A549 (cell line): ENCODE results near the gene JAZF1. TPM values are rescaled to one million over a fixed set of nuclear protein-coding genes. Genes with fewer than 3 reads are reported as not detected.

ENCODE experiments used
- ATAC-seq, 2 experiments: fragments of 200-7000 bp in 1 of 2; fragments of >200 bp in 1 of 2; cut with Nextera tagmentation in 1 of 2; cut with Tn5 transposase in 1 of 2; 3 replicates each; pipeline versions ENCODE4 v1.8.0 to v1.9.1; 2018 to 2020; ENCODE audit warnings: mild to moderate bottlenecking in 1 of 2, moderate library complexity in 1 of 2
- CTCF ChIA-PET: fragments of 300-600 bp; sonication (Branson Sonifier 250); formaldehyde crosslinking; extraction: SDS; loops from one replicate; lab custom pipeline; 2021; ENCODE audit warnings: antibody characterized with exemption, inconsistent platforms; lab: Yijun Ruan, JAX
- POLR2A ChIA-PET: fragments of 350-600 bp; formaldehyde crosslinking; extraction: SDS; loops from one replicate; lab custom pipeline; 2021; ENCODE audit warnings: antibody characterized with exemption, inconsistent platforms; lab: Yijun Ruan, JAX
- DNase-seq, 2 experiments: peaks; one replicate each; pipeline versions ENCODE4 v3.0.0 to v3.0.0-alpha.2; 2011 to 2016; ENCODE audit warnings: low read depth in 1 of 2, low spot score in 1 of 2
- FAIRE-seq: peaks from 2 replicates; lab custom pipeline; 2011; peaks lifted over from hg19 to GRCh38; lab: Jason Lieb, UNC
- H3K27ac ChIP-seq, 2 experiments: fragments of >200 bp; sonication (Bioruptor Twin); formaldehyde crosslinking; 3 replicates each; pipeline ENCODE4 v1.5.1; 2016 to 2017
- H3K4me1 ChIP-seq: fragments of >200 bp; sonication (Bioruptor Twin); formaldehyde crosslinking; 3 replicates; pipeline ENCODE4 v1.6.1; 2016
- H3K4me2 ChIP-seq: fragments of >200 bp; sonication (Bioruptor Twin); formaldehyde crosslinking; 3 replicates; pipeline ENCODE4 v1.6.1; 2016
- H3K4me3 ChIP-seq: fragments of >200 bp; sonication (Bioruptor Twin); formaldehyde crosslinking; 3 replicates; pipeline ENCODE4 v1.5.1; 2016
- H3K9me3 ChIP-seq: fragments of >200 bp; sonication (Bioruptor Twin); formaldehyde crosslinking; 3 replicates; pipeline ENCODE4 v1.6.1; 2016
- BHLHE40 ChIP-seq: IDR thresholded peaks from 2 replicates; pipeline ENCODE4 v1.6.1; 2012; ENCODE audit warnings: low read depth, low read length, inconsistent platforms
- CEBPB ChIP-seq, 2 experiments: fragments of >200 bp in 1 of 2; sonication (Bioruptor Twin) in 1 of 2; formaldehyde crosslinking in 1 of 2; IDR thresholded peaks; 2 replicates each; pipeline ENCODE4 v1.6.1; 2012 to 2016
- CHD2 ChIP-seq: fragments of 150-350 bp; IDR thresholded peaks from 2 replicates; pipeline ENCODE4 v1.6.1; 2014; ENCODE audit warnings: low read length; ENCODE audit not compliant: partially characterized antibody
- CTCF ChIP-seq: fragments of >200 bp; sonication (Bioruptor Twin); formaldehyde crosslinking; IDR thresholded peaks from 3 replicates; pipeline ENCODE4 v1.5.1; 2016
- FOSB ChIP-seq: fragments of 250-450 bp; sonication (Bioruptor Pico); IDR thresholded peaks from 2 replicates; pipeline ENCODE4 v1.5.0; 2020; ENCODE audit warnings: mild to moderate bottlenecking, moderate library complexity
- GATA3 ChIP-seq: IDR thresholded peaks from 2 replicates; pipeline ENCODE4 v1.6.1; 2012; ENCODE audit warnings: borderline replicate concordance
- HDAC2 ChIP-seq: fragments of 200-600 bp; sonication (generic); IDR thresholded peaks from 2 replicates; pipeline ENCODE4 v1.6.1; 2016
- HES2 ChIP-seq: fragments of >200 bp; sonication (Bioruptor Twin); formaldehyde crosslinking; IDR thresholded peaks from 2 replicates; pipeline ENCODE4 v1.6.1; 2016
- HEYL ChIP-seq: fragments of 250-450 bp; sonication (Bioruptor Pico); IDR thresholded peaks from 2 replicates; pipeline ENCODE4 v1.8.0; 2021; ENCODE audit warnings: mild to moderate bottlenecking, moderate library complexity
- HOXA7 ChIP-seq: fragments of 250-450 bp; sonication (Bioruptor Pico); IDR thresholded peaks from 2 replicates; pipeline ENCODE4 v1.5.0; 2020; ENCODE audit warnings: mild to moderate bottlenecking, moderate library complexity
- MAZ ChIP-seq: fragments of 150-350 bp; IDR thresholded peaks from 2 replicates; pipeline ENCODE4 v1.6.1; 2014; ENCODE audit warnings: antibody characterized with exemption, low read depth, low read length, borderline replicate concordance
- MYC ChIP-seq: IDR thresholded peaks from 2 replicates; pipeline ENCODE4 v1.6.1; 2012; ENCODE audit warnings: mild to moderate bottlenecking, inconsistent platforms, low read length, improper control_type of control experiment, borderline replicate concordance
- NPAS2 ChIP-seq: fragments of 250-450 bp; sonication (Bioruptor Pico); IDR thresholded peaks from 2 replicates; pipeline ENCODE4 v1.8.0; 2022; ENCODE audit warnings: mild to moderate bottlenecking, moderate library complexity, borderline replicate concordance
- PBX3 ChIP-seq: IDR thresholded peaks from 2 replicates; pipeline ENCODE4 v1.6.1; 2012
- PHF8 ChIP-seq: fragments of 200-600 bp; sonication (generic); IDR thresholded peaks from 2 replicates; pipeline ENCODE4 v1.6.1; 2016; ENCODE audit warnings: low read depth, mild to moderate bottlenecking, antibody characterized with exemption, moderate library complexity, borderline replicate concordance
- RAD21 ChIP-seq, 2 experiments: fragments of >200 bp in 1 of 2; sonication (Bioruptor Twin) in 1 of 2; formaldehyde crosslinking in 1 of 2; IDR thresholded peaks in 1 of 2; conservative IDR thresholded peaks in 1 of 2; 2 replicates in 1 of 2; 3 replicates in 1 of 2; pipeline ENCODE4 v1.6.1; 2012 to 2018; ENCODE audit warnings: inconsistent platforms in 1 of 2
- RARB ChIP-seq: fragments of 250-450 bp; sonication (Bioruptor Pico); IDR thresholded peaks from 2 replicates; pipeline ENCODE4 v1.8.0; 2021; ENCODE audit warnings: mild to moderate bottlenecking, moderate library complexity
- RCOR1 ChIP-seq: fragments of 150-350 bp; IDR thresholded peaks from 2 replicates; pipeline ENCODE4 v1.6.1; 2014; ENCODE audit warnings: antibody characterized with exemption, low read length, low read depth
- ZNF302 ChIP-seq: fragments of 250-450 bp; sonication (Bioruptor Pico); IDR thresholded peaks from 2 replicates; pipeline ENCODE4 v1.9.0; 2021; ENCODE audit warnings: inconsistent platforms, mild to moderate bottlenecking, moderate library complexity
- WGBS: methylation state at CpG from one replicate; pipeline ENCODE4 v1.1.6; 2017; ENCODE audit errors: missing lambda C conversion rate; 5-methylcytosine and 5-hydroxymethylcytosine counted together
- polyA plus RNA-seq, 4 experiments: library from polyadenylated mRNA; depleted of rRNA in 3 of 4; stranded (reverse); fragments of >200 nt; fragmentation: RNase III in 1 of 4; extraction: RNeasy Plus Mini Kit Qiagen cat#74134 plus additional on column Dnase treatment in 1 of 4; gene quantifications; 2 replicates in 3 of 4; 3 replicates in 1 of 4; pipeline ENCODE4 v1.2.3, GENCODE V29; 2011 to 2017
- TF ChIP-seq, protein P1 (sequence below): fragments of 150-350 bp; IDR thresholded peaks from 2 replicates; pipeline ENCODE4 v1.6.1; 2014; ENCODE audit warnings: low read depth, mild to moderate bottlenecking, low read length
- TF ChIP-seq, protein P2 (sequence below): fragments of 450-650 bp; IDR thresholded peaks from 2 replicates; pipeline ENCODE4 v1.6.1; 2014; ENCODE audit warnings: antibody characterized with exemption
- TF ChIP-seq, protein P3 (sequence below): IDR thresholded peaks from 2 replicates; pipeline ENCODE4 v1.6.1; 2012

JAZF1 gene
- polyA plus RNA-seq, 2 of the 4 experiments (the other 2 are of a cell fraction): 1.9 to 2.8 TPM

DNA sequence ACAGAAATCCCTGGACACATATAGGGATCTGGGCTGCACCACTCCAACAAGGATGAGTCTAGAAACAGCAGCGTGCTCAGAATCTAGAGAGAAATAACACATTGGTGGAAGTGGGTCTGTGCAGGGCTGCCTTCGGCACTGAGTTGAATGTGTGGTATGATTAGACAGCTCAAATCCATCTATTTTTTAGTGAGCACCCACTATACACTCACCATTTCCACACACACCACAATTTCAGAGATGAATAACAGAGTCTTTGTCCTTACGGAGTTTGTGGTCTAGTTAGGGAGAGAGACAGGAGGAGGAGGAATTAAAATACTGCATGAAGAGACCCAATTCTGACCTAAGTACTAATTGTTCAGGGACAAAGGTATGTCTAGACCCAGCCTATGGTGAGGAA is 44.2 kb downstream of the JAZF1 start:
- CTCF ChIA-PET: interaction anchor here (0.6 kb wide), 1 partner anchor 911 kb away, joined by 3 read pairs; no protein-coding TSS in a partner anchor
- TF ChIP-seq RAD21 (conservative IDR thresholded peaks at IDR 0.05 in 1 of 2, IDR thresholded peaks at IDR 0.05 in 1 of 2): no peak
- TF ChIP-seq GATA3: no peak
- no peak for TF ChIP-seq MYC
- no peak for TF ChIP-seq HES2
- TF ChIP-seq HOXA7 (CRISPR knock-in tag): no peak
- no peak for TF ChIP-seq HDAC2
- no peak for TF ChIP-seq RARB (CRISPR knock-in tag)
- TF ChIP-seq, protein P1, sequence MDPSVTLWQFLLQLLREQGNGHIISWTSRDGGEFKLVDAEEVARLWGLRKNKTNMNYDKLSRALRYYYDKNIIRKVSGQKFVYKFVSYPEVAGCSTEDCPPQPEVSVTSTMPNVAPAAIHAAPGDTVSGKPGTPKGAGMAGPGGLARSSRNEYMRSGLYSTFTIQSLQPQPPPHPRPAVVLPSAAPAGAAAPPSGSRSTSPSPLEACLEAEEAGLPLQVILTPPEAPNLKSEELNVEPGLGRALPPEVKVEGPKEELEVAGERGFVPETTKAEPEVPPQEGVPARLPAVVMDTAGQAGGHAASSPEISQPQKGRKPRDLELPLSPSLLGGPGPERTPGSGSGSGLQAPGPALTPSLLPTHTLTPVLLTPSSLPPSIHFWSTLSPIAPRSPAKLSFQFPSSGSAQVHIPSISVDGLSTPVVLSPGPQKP: no peak
- TF ChIP-seq, protein P2, sequence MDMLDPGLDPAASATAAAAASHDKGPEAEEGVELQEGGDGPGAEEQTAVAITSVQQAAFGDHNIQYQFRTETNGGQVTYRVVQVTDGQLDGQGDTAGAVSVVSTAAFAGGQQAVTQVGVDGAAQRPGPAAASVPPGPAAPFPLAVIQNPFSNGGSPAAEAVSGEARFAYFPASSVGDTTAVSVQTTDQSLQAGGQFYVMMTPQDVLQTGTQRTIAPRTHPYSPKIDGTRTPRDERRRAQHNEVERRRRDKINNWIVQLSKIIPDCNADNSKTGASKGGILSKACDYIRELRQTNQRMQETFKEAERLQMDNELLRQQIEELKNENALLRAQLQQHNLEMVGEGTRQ: no peak
- no peak for TF ChIP-seq RCOR1
- no peak for TF ChIP-seq CEBPB (IDR thresholded peaks at IDR 0.05)
- TF ChIP-seq ZNF302 (CRISPR knock-in tag): no peak
- Histone ChIP-seq H3K9me3 (no peaks in the 10 kb centered on the region), H3K4me3 (no peak overlapping the region), H3K4me1 (no peaks in the 10 kb centered on the region), H3K27ac (no peak overlapping the region), H3K4me2 (no peak overlapping the region)
- no peak for ATAC-seq
- POLR2A ChIA-PET: no interaction called here
- DNase-seq: no peak
- WGBS: 73% methylated on average over 3 of the region's 3 CpGs
- FAIRE-seq: no peak

DNA sequence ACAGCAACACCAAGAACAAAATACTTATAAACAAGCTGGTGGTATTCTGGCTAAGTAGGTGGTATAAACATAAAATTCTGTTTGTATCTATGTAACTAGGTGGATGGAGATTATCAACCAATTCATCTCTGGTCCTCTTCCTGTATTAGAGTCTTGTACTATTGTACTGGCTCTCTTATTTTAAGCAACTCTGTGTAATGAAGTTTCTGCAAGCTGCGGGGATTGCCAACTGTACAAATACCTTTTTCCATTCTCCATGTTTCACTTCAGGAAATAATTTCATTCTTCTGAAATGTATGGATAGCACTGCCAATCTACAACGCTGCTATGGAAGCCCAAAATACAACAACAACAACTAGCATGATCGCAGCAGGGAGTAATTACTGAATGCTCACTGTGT is 44.8 kb downstream of the JAZF1 start:
- no peak overlapping the region for H3K4me2 ChIP-seq
- TF ChIP-seq PBX3: no peak
- TF ChIP-seq, all 56 proteins: peak for 0
- H3K27ac ChIP-seq: no peak overlapping the region
- H3K9me3 ChIP-seq: no peaks in the 10 kb centered on the region
- ATAC-seq (no peak), DNase-seq (no peak), FAIRE-seq (no peak)
- H3K4me1 ChIP-seq: no peaks in the 10 kb centered on the region
- no peak overlapping the region for H3K4me3 ChIP-seq
- 71% methylated on average over 3 of the region's 3 CpGs for WGBS
- POLR2A ChIA-PET: no interaction called here
- CTCF ChIA-PET: interaction anchor here (0.6 kb wide), 1 partner anchor 912 kb away, joined by 3 read pairs; no protein-coding TSS in a partner anchor

- ChIA-PET CTCF (interaction anchor here (1.0 kb wide), 1 partner anchor 27 kb away, joined by 3 read pairs; no protein-coding TSS in a partner anchor), POLR2A (no interaction called here)
- Histone ChIP-seq H3K4me3 (no peak overlapping the region), H3K4me1 (no peaks in the 10 kb centered on the region), H3K9me3 (no peaks in the 10 kb centered on the region), H3K27ac (no peak overlapping the region), H3K4me2 (no peak overlapping the region)
- ATAC-seq: no peak
- 81% methylated on average over 4 of the region's 4 CpGs for WGBS
- no peak for FAIRE-seq
- DNase-seq: no peak
- TF ChIP-seq HES2 (no peak), NPAS2 (no peak), CHD2 (no peak), PHF8 (no peak), RAD21 (conservative IDR thresholded peaks at IDR 0.05 in 1 of 2, IDR thresholded peaks at IDR 0.05 in 1 of 2) (no peak), FOSB (no peak), CTCF (no peak), RARB (CRISPR knock-in tag) (no peak), HEYL (CRISPR knock-in tag) (no peak), BHLHE40 (no peak), MAZ (no peak), PBX3 (no peak)
- TF ChIP-seq, protein P3, sequence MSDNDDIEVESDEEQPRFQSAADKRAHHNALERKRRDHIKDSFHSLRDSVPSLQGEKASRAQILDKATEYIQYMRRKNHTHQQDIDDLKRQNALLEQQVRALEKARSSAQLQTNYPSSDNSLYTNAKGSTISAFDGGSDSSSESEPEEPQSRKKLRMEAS: no peak
Measured at GRCh38 chr7:28135315-28135714, 45.3 kb downstream of the JAZF1 start.
